CD14-positive monocyte (primary cell): ENCODE results near the gene MASP2. TPM values are rescaled to one million over a fixed set of nuclear protein-coding genes. Genes with fewer than 3 reads are reported as not detected.

ENCODE experiments used
- DNase-seq, 3 donors: peaks; one replicate each; pipeline ENCODE4 v3.0.0-alpha.2; 2011 to 2022
- H2AFZ ChIP-seq: 2 replicates; pipeline ENCODE4 v1.6.0; 2012; ENCODE audit warnings: mild to moderate bottlenecking, low read depth, low read length, inconsistent platforms; ENCODE audit not compliant: insufficient read depth, poor library complexity, severe bottlenecking
- H3K27ac ChIP-seq, 2 donors: 1 replicate in 1 of 2; 2 replicates in 1 of 2; pipeline ENCODE4 v1.5.1; 2012 to 2013; ENCODE audit warnings: low read length in 2 of 2, control low read depth in 1 of 2, inconsistent platforms in 1 of 2, low read depth in 1 of 2, mild to moderate bottlenecking in 1 of 2
- H3K27me3 ChIP-seq, 2 donors: one replicate each; pipeline versions ENCODE4 v1.6.0 to v1.6.1; 2011 to 2013; ENCODE audit warnings: low read length in 2 of 2; ENCODE audit not compliant: control insufficient read depth in 2 of 2, insufficient read depth in 2 of 2
- H3K36me3 ChIP-seq, 2 donors: replicated peaks in 1 of 2; 1 replicate in 1 of 2; 2 replicates in 1 of 2; pipeline versions ENCODE4 v1.5.1 to v1.6.1; 2012 to 2013; ENCODE audit warnings: low read length in 2 of 2, control low read depth in 1 of 2, inconsistent platforms in 1 of 2, mild to moderate bottlenecking in 1 of 2; ENCODE audit not compliant: insufficient read depth in 2 of 2, control insufficient read depth in 1 of 2
- H3K4me1 ChIP-seq, 2 donors: 1 replicate in 1 of 2; 2 replicates in 1 of 2; pipeline versions ENCODE4 v1.5.1 to v1.6.1; 2012 to 2013; ENCODE audit warnings: low read length in 2 of 2, control low read depth in 1 of 2, inconsistent platforms in 1 of 2, mild to moderate bottlenecking in 1 of 2, moderate library complexity in 1 of 2; ENCODE audit not compliant: insufficient read depth in 2 of 2, control insufficient read depth in 1 of 2
- H3K4me2 ChIP-seq: replicated peaks from 2 replicates; pipeline ENCODE3; 2012; ENCODE audit warnings: low read length, moderate library complexity, mild to moderate bottlenecking; ENCODE audit not compliant: poor library complexity, severe bottlenecking; ENCODE audit errors: extremely low read depth
- H3K4me3 ChIP-seq, 3 experiments: fragments of 200-600 bp in 1 of 3; sonication (generic) in 1 of 3; replicated peaks in 1 of 3; 1 replicate in 2 of 3; 2 replicates in 1 of 3; pipeline ENCODE4 v1.5.1; 2011 to 2013; ENCODE audit warnings: low read length in 3 of 3, mild to moderate bottlenecking in 3 of 3, control low read depth in 2 of 3, low read depth in 2 of 3, inconsistent platforms in 1 of 3, moderate library complexity in 1 of 3
- H3K79me2 ChIP-seq: 2 replicates; pipeline ENCODE4 v1.6.0; 2012; ENCODE audit warnings: mild to moderate bottlenecking, control low read depth, inconsistent platforms, low read length, moderate library complexity; ENCODE audit not compliant: insufficient read depth
- H3K9ac ChIP-seq: 2 replicates; pipeline ENCODE4 v1.6.0; 2017; ENCODE audit warnings: low read length, mild to moderate bottlenecking; ENCODE audit not compliant: insufficient read depth, poor library complexity, severe bottlenecking
- H3K9me3 ChIP-seq, 2 donors: replicated peaks in 1 of 2; 1 replicate in 1 of 2; 2 replicates in 1 of 2; pipeline versions ENCODE4 v1.5.1 to v1.6.1; 2012 to 2013; ENCODE audit warnings: low read length in 2 of 2, control low read depth in 1 of 2; ENCODE audit not compliant: control insufficient read depth in 1 of 2, insufficient read depth in 1 of 2
- H4K20me1 ChIP-seq: 2 replicates; pipeline ENCODE4 v1.6.0; 2012; ENCODE audit warnings: mild to moderate bottlenecking, low read length, control low read depth, moderate library complexity; ENCODE audit not compliant: insufficient read depth
- H3K27ac Mint-ChIP-seq, 7 donors: one replicate each; pipeline ENCODE4 v1.8.0; 2020; ENCODE audit warnings: mild to moderate bottlenecking in 7 of 7, mixed read lengths in 7 of 7, moderate library complexity in 6 of 7, inconsistent platforms in 2 of 7
- H3K27me3 Mint-ChIP-seq, 3 donors: one replicate each; pipeline ENCODE4 v1.8.0; 2021 to 2022; ENCODE audit warnings: low read depth in 3 of 3, mild to moderate bottlenecking in 3 of 3, mixed read lengths in 3 of 3, moderate library complexity in 3 of 3, inconsistent platforms in 1 of 3
- H3K36me3 Mint-ChIP-seq, 2 donors: one replicate each; pipeline ENCODE4 v1.8.0; 2020; ENCODE audit warnings: mixed read lengths in 2 of 2, inconsistent platforms in 1 of 2, mild to moderate bottlenecking in 1 of 2
- H3K4me1 Mint-ChIP-seq: one replicate; pipeline ENCODE4 v1.8.0; 2020; ENCODE audit warnings: mild to moderate bottlenecking, mixed read lengths
- H3K4me3 Mint-ChIP-seq, 2 donors: one replicate each; pipeline ENCODE4 v1.8.0; 2020; ENCODE audit warnings: mild to moderate bottlenecking in 2 of 2, mixed read lengths in 2 of 2, moderate library complexity in 1 of 2
- H3K9me3 Mint-ChIP-seq, 7 donors: one replicate each; pipeline ENCODE4 v1.8.0; 2020 to 2022; ENCODE audit warnings: mixed read lengths in 7 of 7, mild to moderate bottlenecking in 6 of 7, moderate library complexity in 6 of 7, inconsistent platforms in 2 of 7
- CTCF ChIP-seq: fragments of 200-600 bp; IDR thresholded peaks from one replicate; pipeline ENCODE4 v1.8.0; 2022; ENCODE audit warnings: antibody characterized with exemption, mild to moderate bottlenecking
- WGBS: methylation state at CpG from one replicate; pipeline ENCODE4 v1.1.5; 2013; ENCODE audit warnings: missing lambda C conversion rate; ENCODE audit not compliant: insufficient coverage; 5-methylcytosine and 5-hydroxymethylcytosine counted together
- intact Hi-C, 2 donors: fragments of 100-400 bp; cut with micrococcal nuclease; formaldehyde crosslinking; loops; one replicate each; pipeline versions ENCODE4 v1.15.0 to v1.15.1; 2023
- polyA plus RNA-seq, 3 donors: library from polyadenylated mRNA; depleted of rRNA in 1 of 3; unstranded in 2 of 3; stranded (reverse) in 1 of 3; fragments of 300-500 nt in 2 of 3; fragments of >200 nt in 1 of 3; fragmentation: Illumina TruSeq in 2 of 3; gene quantifications; 1 replicate in 2 of 3; 2 replicates in 1 of 3; pipeline ENCODE4 v1.2.3, GENCODE V29; 2012 to 2021

The MASP2 gene
- polyA plus RNA-seq, 3 donors, result not detected

- no peaks in the 10 kb centered on the region for H4K20me1 ChIP-seq
- no CpG with 5 or more reads among the region's 3 CpGs for WGBS
- H3K36me3 Mint-ChIP-seq, result peaks cover 29 to 49% of the 10 kb centered on the region in 2 donors
- H3K4me1 ChIP-seq, result peaks cover 16 to 23% of the 10 kb centered on the region in 2 donors
- intact Hi-C loops, result no loop called here
- H3K4me2 ChIP-seq, result no peak overlapping the region
- no peak overlapping the region for H3K4me3 ChIP-seq
- TF ChIP-seq CTCF, result no peak
- H3K27ac ChIP-seq, result no peak overlapping the region
- no peaks in the 10 kb centered on the region for H3K27me3 Mint-ChIP-seq
- peak overlapping the region in 1 of 7 donors; percentile 1 for H3K27ac Mint-ChIP-seq
- H3K4me1 Mint-ChIP-seq, result peaks cover 21% of the 10 kb centered on the region
- peaks cover 0 to 7% (median 2%) of the 10 kb centered on the region in 7 donors for H3K9me3 Mint-ChIP-seq
- H2AFZ ChIP-seq, result no peak overlapping the region
- H3K36me3 ChIP-seq, result peaks cover 31 to 43% of the 10 kb centered on the region in 2 donors
- no peak overlapping the region for H3K9ac ChIP-seq
- no peaks in the 10 kb centered on the region for H3K27me3 ChIP-seq
- DNase-seq, result no peak
- no peak overlapping the region for H3K4me3 Mint-ChIP-seq
- no peaks in the 10 kb centered on the region for H3K9me3 ChIP-seq
- peaks cover 12% of the 10 kb centered on the region for H3K79me2 ChIP-seq
These were observed 15.9 kb upstream of the MASP2 start for GRCh38 chr1:11062965-11063401.

- H3K27me3 ChIP-seq, result no peaks in the 10 kb centered on the region
- H3K4me3 Mint-ChIP-seq, result no peak overlapping the region
- DNase-seq, result no peak
- no peaks in the 10 kb centered on the region for H3K27me3 Mint-ChIP-seq
- no peak overlapping the region for H2AFZ ChIP-seq
- H3K4me3 ChIP-seq, result no peak overlapping the region
- no peak overlapping the region for H3K27ac ChIP-seq
- 96% methylated on average over 4 of the region's 5 CpGs for WGBS
- peaks cover 26 to 48% of the 10 kb centered on the region in 2 donors for H3K36me3 Mint-ChIP-seq
- no peaks in the 10 kb centered on the region for H3K9me3 ChIP-seq
- peaks cover 0 to 7% (median 2%) of the 10 kb centered on the region in 7 donors for H3K9me3 Mint-ChIP-seq
- no peak overlapping the region for H3K9ac ChIP-seq
- intact Hi-C loops, result no loop called here
- peaks cover 21% of the 10 kb centered on the region for H3K4me1 Mint-ChIP-seq
- TF ChIP-seq CTCF, result no peak
- no peak overlapping the region for H3K4me2 ChIP-seq
- H3K4me1 ChIP-seq, result peaks cover 16 to 23% of the 10 kb centered on the region in 2 donors
- H4K20me1 ChIP-seq, result no peaks in the 10 kb centered on the region
- H3K79me2 ChIP-seq, result peaks cover 12% of the 10 kb centered on the region
- H3K36me3 ChIP-seq, result peaks cover 24 to 40% of the 10 kb centered on the region in 2 donors
- peak overlapping the region in 1 of 7 donors; percentile 41 for H3K27ac Mint-ChIP-seq
These were observed 14.8 kb upstream of the MASP2 start for GRCh38 chr1:11061652-11062365.
